ENCODE data around the gene LHX3.

The LHX3 gene

GRCh38 chr9:136177224-136177623 is 27.7 kb downstream of the LHX3 start:
- DNase-seq (ENCODE audit: low read depth in 2 of 2), result no peak

DNA sequence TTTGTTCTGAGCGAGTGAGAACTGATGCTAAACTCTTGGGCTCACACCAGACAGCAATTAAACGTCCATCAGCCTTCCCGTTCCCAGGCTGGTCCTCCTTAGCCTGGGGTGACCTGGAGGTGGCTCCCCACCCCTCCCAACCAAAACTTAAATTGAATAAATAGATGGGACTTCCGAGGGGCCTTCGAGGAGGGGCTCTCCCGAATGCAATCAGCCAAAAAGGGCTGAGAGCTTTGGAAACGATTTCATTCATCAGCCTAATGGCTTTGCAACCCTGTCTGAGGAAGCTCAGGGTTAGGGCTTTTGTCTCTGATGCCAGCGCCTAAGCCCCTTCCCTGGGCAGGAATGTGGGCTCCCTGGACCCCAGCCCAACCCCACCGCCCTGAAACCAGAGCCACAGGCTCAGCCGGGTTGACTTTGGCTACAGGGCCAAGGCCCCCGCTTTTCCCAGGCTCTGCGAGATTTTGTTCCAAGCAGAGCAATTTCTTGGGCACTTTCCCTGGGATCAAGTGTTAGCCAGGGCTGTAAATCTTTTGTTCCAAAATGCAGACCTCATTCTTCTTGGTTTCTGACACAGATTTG is 29.2 kb downstream of the LHX3 start:
- no peak for DNase-seq (ENCODE audit: low read depth in 2 of 2)

DNA sequence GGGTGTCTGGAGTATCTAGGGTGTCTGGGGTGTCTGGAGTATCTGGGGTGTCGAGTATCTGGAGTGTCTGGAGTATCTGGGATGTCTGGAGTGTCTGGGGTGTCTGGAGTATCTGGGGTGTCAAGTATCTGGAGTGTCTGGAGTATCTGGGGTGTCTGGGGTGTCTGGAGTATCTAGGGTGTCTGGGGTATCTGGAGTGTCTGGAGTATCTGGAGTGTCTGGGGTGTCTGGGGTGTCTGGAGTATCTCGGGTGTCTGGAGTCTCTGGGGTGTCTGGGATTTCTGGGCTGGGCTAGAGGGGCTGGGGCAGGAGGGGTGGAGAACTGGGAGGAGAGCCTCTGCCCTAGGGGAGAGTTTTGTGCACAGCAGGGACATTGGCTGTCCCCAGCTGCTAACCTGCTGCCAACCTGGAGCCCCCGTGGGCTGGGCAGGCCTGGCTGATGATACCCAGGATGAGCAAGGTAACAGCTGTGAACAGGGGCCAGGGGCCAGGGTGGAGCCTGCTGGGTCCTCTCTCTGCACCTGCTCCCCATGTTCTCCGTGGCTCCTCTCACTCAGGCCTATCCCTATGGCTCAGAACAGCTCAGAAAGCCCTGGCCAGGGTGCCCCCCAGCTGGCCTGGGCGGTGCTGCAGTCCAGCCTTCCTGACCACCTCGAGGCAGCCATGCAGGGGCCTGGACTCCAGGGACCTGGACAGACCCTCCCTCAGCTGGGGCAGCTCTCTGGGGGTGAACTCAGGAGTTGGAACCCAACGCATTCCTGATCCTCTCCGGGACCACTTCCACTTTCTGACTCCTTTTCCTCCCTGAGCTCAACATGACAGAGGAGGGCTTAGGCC is 29.9 kb downstream of the LHX3 start:
- no peak for DNase-seq (ENCODE audit: low read depth in 2 of 2)

GRCh38 chr9:136173648-136174290 is 31.2 kb downstream of the LHX3 start:
- DNase-seq (ENCODE audit: low read depth in 2 of 2), result no peak

DNA sequence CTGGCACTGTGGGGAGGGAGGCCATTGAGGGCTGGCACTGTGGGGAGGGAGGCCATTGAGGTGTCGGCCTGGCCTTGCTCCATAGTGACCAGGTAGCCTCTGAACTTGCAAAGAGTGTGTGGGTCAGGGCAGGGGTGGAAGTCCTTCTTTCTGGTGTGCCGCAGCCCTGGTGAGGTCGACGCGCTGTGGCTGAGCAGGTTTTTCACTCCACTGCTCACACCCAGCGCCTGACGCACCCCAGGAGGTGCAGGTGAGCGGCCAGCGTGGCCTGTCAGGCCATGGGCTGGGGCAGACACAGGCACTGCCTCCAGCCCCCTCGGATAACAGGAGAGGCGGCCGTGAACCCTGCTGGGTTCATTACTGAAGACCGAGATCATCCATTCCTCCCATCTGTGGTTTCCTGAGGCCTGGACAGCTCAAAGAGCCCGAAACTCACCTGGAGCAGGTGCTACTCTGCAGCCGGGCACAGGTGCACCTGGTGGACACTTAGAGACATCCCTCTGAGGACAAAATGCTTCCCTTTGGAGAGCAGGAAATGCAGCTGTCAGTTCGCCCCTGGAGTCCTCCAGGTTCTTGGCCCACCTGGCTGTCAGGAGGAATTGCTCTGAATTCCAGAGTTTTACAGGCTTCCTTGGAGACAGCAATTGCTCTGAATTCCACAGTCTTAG is 32.4 kb downstream of the LHX3 start:
- no peak for DNase-seq (ENCODE audit: low read depth in 2 of 2)

GRCh38 chr9:136171801-136172411 is 33.0 kb downstream of the LHX3 start:
- DNase-seq (ENCODE audit: low read depth in 2 of 2), result no peak

DNA sequence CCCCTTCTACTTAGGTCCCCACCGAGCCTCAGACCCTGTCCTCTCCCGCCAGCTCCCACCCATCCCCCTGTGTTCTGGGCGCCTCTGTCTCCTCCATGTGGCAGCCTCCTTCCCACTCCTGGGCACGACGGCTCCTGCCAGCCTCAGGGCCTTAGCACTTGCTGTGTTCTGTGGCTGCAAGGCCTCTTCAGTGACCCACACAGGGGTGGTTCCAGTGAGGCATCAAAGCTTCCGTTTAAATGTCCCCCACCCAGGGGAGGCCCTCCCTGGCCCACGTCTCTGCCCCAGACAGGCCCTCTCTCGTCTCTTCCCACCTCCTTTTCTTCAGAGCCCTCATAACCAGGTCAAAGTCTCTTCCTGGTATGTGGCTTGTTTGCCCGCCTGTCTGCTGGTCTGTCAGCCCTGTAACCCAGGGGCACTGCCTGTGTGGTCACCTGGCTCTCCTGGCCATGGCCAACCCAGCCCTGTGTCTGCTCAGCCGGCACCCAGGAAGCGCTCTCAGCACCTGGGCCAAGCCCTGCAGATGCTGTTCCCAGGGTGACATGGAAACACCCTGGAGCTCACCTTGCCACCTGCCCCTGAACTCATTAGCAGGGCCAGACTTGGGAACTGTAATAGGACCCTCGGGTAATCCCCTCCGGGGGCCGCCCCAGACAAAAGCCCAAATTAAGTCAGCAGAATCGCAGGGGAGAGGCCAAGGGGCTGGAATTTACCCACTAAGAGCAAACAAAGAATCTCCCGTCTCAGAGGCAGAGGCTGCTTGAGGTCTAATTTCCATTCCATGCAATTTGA is 33.7 kb downstream of the LHX3 start:
- no peak for DNase-seq (ENCODE audit: low read depth in 2 of 2)

DNA sequence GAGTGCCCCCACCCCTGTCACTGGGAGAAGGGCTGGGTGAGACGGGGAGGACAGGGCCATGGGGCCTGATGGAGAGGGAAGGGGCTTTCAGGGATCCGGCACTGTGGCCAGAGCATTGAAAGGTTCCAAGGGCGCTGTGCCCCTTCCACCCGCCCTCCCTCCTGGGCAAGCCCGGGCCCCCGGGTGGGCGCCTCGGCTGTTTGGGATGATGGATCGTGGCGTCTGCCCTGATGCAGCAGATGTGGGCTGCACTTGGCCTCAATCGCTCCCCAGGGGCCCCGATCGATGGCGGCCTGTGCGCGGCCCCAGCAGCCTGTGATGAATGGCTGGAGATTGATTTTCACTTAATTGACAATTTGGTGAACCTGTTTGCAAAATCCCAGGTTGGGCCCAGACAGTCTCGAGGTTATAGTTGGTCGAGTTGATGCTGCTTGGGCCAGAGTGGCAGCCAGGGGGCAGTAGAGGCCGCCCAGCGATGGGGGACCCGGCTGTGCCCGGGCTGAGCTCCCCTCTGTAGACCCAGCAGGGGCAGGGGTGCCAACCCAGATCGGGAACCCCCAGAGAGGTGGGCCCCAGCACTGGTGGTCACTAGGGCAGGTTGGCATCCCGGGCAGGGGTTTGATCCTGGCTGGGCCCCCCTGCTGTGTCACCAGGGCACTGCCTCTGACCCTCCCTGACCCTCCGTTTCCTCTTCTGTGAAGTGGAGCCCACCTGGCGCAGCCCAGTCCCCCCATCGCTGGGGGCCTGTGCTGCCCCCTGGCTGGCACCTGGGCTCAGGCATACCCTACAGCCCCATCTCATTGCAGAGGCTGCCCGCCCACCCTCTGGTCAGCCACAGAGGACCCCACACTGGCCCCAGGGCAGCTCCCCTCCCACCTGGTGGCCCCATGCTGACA is 34.7 kb downstream of the LHX3 start:
- DNase-seq (ENCODE audit: low read depth in 2 of 2), result peak; percentile 42 to 45

GRCh38 chr9:136169495-136169894 is 35.4 kb downstream of the LHX3 start:
- DNase-seq (ENCODE audit: low read depth in 2 of 2), result no peak

DNA sequence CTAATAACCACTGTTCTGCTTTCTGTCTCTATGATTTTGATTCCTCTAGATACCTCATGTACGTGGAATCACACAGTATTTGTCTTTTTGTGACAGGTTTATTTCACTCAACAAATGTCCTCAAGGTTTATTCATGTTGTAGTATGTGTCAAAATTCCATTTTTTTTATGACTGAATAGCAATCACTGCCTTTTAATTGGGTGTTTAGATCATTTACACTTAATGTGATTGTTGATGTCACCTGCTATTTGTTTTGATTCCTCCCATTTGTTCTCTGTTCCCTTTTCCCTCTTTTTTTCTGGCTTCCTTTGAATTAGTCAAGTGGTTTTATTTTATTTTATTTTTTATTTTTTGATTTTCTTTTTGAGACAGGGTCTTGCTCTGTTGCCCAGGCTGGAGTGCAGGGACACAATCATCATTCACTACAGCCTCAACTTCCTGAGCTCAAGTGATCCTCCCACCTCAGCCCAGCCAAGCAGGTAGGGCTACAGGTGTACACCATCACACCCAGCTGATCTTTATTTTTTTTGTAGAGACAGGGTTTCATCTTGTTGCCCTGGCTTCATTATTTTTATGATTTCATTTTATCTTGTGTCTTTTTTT is 41.6 kb downstream of the LHX3 start:
- no peak for DNase-seq (ENCODE audit: low read depth in 2 of 2)

GRCh38 chr9:136160995-136161610 is 43.8 kb downstream of the LHX3 start:
- no peak for DNase-seq (ENCODE audit: low read depth in 2 of 2)

GRCh38 chr9:136160381-136160841 is 44.5 kb downstream of the LHX3 start:
- no peak for DNase-seq (ENCODE audit: low read depth in 2 of 2)

- DNase-seq (ENCODE audit: low read depth in 2 of 2), result no peak
Observed at GRCh38 chr9:136159851-136160250, 45.1 kb downstream of the LHX3 start.

GRCh38 chr9:136157477-136158265 is 47.3 kb downstream of the LHX3 start:
- no peak for DNase-seq (ENCODE audit: low read depth in 2 of 2)

- DNase-seq (ENCODE audit: low read depth in 2 of 2), result no peak
Observed at GRCh38 chr9:136156209-136157120, 48.5 kb downstream of the LHX3 start.

- DNase-seq (ENCODE audit: low read depth in 2 of 2), result no peak
Observed at GRCh38 chr9:136155576-136155975, 49.4 kb downstream of the LHX3 start.

- DNase-seq (ENCODE audit: low read depth in 2 of 2), result no peak
Observed at GRCh38 chr9:136154943-136155342, 50.0 kb downstream of the LHX3 start.

All from stimulated activated CD4-positive, alpha-beta T cell treated with anti-CD3 and anti-CD28 coated beads, Interleukin-1b, Interleukin-23, amount 100 ng/mL, for 4 hours (primary cell).